ENCODE measurements around the gene MYBPHL. TPM values are rescaled to one million over a fixed set of nuclear protein-coding genes. Genes with fewer than 3 reads are reported as not detected.

MYBPHL gene
- total RNA-seq, 1 donor, result not detected

DNA sequence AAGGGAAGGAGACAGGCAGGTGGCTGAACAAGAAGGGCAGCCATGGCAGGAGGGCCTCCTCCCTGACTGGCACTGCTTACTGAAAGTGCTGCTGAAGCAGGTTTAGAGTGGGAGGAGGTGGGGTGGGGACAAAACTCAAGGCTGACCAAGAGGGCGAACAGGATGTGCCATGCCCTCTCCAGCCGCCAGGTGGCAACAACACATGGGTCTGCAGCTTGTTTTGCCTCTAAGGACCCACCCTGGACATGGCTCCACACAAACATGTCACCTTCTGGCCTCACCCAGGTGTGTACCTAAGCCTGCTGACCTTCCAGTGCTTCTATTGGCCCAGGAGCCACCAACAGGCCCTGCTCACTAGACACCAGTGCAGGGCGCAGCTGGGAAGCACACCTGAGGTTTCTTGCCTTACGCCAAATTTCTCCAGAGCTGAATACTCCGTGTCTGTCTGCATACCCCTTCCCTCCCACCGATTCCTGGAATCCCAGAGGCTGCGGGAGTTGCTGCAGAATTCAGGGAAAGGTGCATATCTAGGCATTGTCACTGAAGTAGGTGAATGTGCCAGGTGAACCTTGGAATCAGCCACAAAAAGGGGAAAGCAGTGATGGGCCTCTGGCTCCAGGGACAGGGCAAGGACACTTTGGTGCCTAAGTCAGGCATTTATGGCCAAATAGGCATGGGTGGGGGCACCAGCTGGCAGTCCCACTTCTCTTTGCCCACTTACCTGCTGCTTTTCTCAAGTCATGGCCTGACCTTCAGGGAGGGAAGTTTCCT is 29.2 kb downstream of the MYBPHL start:
- H3K27me3 ChIP-seq (ENCODE audit: insufficient read depth, low read length), result no peaks in the 10 kb centered on the region
- H3K9me3 ChIP-seq (ENCODE audit: low read depth, low read length), result no peaks in the 10 kb centered on the region
- no peak overlapping the region for H3K4me3 ChIP-seq (ENCODE audit: low read length)
- H3K4me1 ChIP-seq (ENCODE audit: insufficient read depth, low read length), result peaks cover 29% of the 10 kb centered on the region

DNA sequence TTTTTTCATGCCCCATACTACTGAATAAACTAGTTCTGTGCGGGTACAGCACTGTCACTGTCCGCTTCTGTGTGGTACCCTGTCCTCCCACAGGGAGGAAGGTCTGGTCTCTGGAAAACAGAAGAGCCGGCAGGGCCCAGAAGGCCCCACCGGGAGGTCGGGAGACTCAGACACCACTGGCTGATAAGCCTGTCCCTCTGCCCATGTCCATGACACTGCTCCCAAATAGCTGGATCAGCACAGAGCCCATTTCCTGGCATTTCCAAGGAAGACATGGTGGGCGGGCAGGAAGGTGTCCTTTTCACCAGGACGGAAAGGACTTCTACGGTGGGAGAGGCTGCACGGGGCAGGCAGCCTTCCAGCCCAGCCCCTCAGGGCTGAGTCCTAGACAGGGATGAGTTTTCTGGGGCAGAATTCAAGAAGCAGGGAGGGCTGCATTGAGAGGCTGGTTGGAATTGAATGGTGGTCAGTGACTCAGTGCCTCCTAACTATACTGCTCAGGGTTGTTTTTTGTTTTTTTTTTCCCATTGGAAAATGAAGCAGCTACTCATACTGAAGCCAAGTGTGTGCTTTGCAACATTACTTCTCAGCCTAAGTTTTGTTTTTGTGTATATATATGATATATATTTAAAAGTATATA is 31.0 kb downstream of the MYBPHL start:
- no peaks in the 10 kb centered on the region for H3K27me3 ChIP-seq (ENCODE audit: insufficient read depth, low read length)
- H3K4me3 ChIP-seq (ENCODE audit: low read length), result no peak overlapping the region
- H3K9me3 ChIP-seq (ENCODE audit: low read depth, low read length), result no peaks in the 10 kb centered on the region
- peaks cover 12% of the 10 kb centered on the region for H3K4me1 ChIP-seq (ENCODE audit: insufficient read depth, low read length)

DNA sequence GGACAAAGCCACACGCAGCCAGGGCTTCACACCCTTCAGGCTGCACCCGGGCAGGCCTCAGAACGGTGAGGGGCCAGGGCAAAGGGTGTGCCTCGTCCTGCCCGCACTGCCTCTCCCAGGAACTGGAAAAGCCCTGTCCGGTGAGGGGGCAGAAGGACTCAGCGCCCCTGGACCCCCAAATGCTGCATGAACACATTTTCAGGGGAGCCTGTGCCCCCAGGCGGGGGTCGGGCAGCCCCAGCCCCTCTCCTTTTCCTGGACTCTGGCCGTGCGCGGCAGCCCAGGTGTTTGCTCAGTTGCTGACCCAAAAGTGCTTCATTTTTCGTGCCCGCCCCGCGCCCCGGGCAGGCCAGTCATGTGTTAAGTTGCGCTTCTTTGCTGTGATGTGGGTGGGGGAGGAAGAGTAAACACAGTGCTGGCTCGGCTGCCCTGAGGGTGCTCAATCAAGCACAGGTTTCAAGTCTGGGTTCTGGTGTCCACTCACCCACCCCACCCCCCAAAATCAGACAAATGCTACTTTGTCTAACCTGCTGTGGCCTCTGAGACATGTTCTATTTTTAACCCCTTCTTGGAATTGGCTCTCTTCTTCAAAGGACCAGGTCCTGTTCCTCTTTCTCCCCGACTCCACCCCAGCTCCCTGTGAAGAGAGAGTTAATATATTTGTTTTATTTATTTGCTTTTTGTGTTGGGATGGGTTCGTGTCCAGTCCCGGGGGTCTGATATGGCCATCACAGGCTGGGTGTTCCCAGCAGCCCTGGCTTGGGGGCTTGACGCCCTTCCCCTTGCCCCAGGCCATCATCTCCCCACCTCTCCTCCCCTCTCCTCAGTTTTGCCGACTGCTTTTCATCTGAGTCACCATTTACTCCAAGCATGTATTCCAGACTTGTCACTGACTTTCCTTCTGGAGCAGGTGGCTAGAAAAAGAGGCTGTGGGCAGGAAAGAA is 32.0 kb downstream of the MYBPHL start:
- Histone ChIP-seq H3K4me1 (ENCODE audit: insufficient read depth, low read length) (peaks cover 5% of the 10 kb centered on the region), H3K27me3 (ENCODE audit: insufficient read depth, low read length) (no peaks in the 10 kb centered on the region), H3K4me3 (ENCODE audit: low read length) (no peak overlapping the region), H3K9me3 (ENCODE audit: low read depth, low read length) (no peaks in the 10 kb centered on the region)

DNA sequence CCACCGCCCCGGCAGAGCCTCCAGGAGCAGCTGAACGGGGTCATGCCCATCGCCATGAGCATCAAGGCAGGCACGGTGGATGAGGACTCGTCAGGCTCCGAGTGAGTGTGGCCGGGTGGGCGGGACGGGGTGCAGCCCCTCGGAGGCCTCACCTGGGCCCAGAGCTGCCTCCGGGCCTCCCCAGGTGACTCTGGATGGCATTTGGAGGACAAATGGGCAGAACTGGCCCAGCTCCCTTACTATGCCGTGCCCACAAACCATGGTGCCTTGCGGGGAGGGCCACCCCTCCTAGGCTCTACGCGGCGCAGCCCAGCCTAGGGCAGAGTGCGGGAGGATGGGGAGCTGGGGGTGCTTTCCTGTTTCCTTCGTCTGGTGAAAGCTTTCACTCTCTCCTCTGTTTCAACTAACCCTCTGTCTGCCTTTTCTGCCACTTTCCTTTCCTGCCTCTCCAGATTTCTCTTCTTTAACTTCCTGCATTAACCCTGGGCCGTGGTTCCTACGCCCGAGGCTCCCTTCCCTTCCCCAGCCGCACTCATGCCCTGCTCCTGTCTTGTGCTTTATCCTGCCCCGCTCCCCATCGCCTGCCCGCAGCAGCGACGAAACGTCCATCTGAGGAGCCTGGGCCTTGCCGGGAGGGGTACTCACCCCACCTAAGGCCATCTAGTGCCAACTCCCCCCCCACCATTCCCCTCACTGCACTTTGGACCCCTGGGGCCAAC is 33.1 kb downstream of the MYBPHL start:
- H3K4me3 ChIP-seq (ENCODE audit: low read length), result no peak overlapping the region
- H3K27me3 ChIP-seq (ENCODE audit: insufficient read depth, low read length), result no peaks in the 10 kb centered on the region
- peaks cover 5% of the 10 kb centered on the region for H3K4me1 ChIP-seq (ENCODE audit: insufficient read depth, low read length)
- H3K9me3 ChIP-seq (ENCODE audit: low read depth, low read length), result no peaks in the 10 kb centered on the region

DNA sequence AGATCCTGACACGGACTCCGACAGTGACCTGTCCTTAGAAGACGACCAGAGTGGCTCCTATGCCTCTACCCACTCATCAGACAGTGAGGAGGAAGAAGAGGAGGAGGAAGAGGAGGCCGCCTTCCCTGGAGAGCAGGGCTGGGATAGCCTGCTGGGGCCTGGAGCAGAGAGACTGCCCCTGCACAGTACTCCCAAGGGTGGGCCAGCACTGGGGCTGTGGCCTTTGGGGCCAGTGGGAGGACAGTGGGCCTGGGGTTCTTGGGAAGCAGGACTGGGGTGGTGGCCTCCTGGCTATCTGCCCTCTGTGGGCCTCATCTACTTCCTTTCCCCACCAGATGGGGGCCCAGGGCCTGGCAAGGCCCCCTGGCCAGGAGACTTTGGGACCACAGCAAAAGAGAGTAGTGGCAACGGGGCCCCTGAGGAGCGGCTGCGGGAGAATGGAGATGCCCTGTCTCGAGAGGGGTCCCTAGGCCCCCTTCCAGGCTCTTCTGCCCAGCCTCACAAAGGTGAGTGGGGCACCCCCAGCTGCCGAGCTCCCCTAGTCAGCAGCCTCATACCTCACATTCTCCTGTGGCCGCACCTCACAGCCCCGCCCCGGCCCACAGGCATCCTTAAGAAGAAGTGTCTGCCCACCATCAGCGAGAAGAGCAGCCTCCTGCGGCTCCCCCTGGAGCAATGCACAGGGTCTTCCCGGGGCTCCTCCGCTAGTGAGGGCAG is 33.8 kb downstream of the MYBPHL start:
- Histone ChIP-seq H3K27me3 (ENCODE audit: insufficient read depth, low read length) (no peaks in the 10 kb centered on the region), H3K4me1 (ENCODE audit: insufficient read depth, low read length) (peaks cover 5% of the 10 kb centered on the region), H3K4me3 (ENCODE audit: low read length) (no peak overlapping the region), H3K9me3 (ENCODE audit: low read depth, low read length) (no peaks in the 10 kb centered on the region)

DNA sequence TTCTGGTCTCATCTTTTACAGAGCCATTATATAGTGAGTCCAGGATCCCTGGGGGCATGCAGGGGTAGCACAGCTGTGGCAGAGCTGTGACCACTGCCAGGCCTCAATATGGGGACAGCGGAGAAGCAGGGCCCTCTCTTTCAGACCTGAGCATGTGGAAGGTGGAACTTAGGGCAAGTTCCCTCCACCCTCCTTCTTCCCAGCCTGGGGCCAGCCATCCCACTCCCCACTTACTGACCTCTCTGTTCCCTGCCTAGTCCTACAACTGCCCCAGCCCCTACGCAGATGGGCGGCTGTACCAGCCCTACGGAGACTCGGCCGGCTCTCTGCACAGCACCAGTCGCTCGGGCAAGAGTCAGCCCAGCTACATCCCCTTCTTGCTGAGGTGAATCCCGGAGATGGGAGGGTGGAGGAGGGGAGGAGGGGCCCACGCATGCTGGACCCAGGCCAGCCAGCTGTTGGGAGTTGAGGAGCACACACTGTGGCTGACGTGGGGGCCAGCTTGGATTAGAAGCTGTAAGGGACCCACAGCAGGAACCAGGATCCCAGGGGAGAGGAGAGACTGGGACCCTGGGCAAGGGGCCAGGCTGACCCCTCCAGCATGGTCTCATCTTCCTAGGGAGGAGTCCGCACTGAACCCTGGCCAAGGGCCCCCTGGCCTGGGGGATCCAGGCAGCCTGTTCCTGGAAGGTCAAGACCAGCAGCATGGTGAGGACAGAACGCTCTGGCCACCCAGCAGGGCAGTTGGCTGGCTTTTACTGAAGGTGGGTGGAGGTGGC is 34.6 kb downstream of the MYBPHL start:
- H3K27me3 ChIP-seq (ENCODE audit: insufficient read depth, low read length), result no peaks in the 10 kb centered on the region
- H3K4me1 ChIP-seq (ENCODE audit: insufficient read depth, low read length), result peaks cover 5% of the 10 kb centered on the region
- no peak overlapping the region for H3K4me3 ChIP-seq (ENCODE audit: low read length)
- no peaks in the 10 kb centered on the region for H3K9me3 ChIP-seq (ENCODE audit: low read depth, low read length)

DNA sequence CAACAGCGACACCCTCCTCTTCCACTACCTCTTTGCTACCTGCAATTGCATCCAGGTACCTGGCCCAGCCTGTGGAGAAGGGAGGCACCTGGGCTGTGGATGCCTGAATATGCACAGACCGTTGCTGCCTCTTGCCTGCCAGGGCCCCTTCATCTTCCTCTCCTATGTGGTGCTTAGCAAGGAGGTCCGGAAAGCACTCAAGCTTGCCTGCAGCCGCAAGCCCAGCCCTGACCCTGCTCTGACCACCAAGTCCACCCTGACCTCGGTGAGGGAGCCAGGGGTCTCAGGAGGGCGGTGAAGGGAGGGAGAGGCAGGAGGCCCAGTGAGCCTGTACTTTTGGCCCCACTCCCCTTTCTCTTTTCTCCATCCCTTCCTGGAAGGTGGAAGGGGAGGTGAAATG is 35.4 kb downstream of the MYBPHL start:
- no peaks in the 10 kb centered on the region for H3K27me3 ChIP-seq (ENCODE audit: insufficient read depth, low read length)
- no peaks in the 10 kb centered on the region for H3K9me3 ChIP-seq (ENCODE audit: low read depth, low read length)

DNA sequence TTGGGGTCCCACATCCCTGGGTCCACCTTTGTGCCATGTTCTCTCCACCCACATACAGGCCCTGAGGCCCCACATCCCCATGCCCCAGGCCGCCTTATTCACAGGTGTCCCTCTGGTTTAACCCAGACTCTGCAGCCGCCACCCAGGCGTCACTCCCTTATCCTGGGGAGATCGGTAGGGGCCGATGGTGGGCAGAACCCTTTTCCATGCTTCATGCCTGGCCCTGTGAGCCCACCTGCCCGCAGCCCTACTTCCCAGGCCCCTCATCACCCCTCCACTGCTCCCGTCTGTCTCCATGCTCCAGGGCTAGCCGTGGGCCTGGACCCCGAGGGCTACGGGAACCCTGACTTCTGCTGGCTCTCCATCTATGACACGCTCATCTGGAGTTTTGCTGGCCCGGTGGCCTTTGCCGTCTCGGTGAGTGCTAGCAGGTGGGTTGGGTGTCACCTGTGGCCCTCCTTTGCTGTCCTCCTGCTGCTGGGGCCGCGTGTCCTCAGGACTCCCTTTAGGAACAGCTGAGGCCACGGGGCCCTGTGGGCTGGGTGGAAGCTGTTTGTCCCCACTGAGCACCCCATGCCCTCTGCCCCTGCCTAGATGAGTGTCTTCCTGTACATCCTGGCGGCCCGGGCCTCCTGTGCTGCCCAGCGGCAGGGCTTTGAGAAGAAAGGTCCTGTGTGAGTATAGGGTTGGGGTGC is 36.0 kb downstream of the MYBPHL start:
- no peak overlapping the region for H3K4me3 ChIP-seq (ENCODE audit: low read length)
- H3K4me1 ChIP-seq (ENCODE audit: insufficient read depth, low read length), result peaks cover 5% of the 10 kb centered on the region
- H3K27me3 ChIP-seq (ENCODE audit: insufficient read depth, low read length), result no peaks in the 10 kb centered on the region
- no peaks in the 10 kb centered on the region for H3K9me3 ChIP-seq (ENCODE audit: low read depth, low read length)

More for the DNA sequence above, 35.4 kb downstream of the MYBPHL start:
- peaks cover 5% of the 10 kb centered on the region for H3K4me1 ChIP-seq (ENCODE audit: insufficient read depth, low read length)
- H3K4me3 ChIP-seq (ENCODE audit: low read length), result no peak overlapping the region

DNA sequence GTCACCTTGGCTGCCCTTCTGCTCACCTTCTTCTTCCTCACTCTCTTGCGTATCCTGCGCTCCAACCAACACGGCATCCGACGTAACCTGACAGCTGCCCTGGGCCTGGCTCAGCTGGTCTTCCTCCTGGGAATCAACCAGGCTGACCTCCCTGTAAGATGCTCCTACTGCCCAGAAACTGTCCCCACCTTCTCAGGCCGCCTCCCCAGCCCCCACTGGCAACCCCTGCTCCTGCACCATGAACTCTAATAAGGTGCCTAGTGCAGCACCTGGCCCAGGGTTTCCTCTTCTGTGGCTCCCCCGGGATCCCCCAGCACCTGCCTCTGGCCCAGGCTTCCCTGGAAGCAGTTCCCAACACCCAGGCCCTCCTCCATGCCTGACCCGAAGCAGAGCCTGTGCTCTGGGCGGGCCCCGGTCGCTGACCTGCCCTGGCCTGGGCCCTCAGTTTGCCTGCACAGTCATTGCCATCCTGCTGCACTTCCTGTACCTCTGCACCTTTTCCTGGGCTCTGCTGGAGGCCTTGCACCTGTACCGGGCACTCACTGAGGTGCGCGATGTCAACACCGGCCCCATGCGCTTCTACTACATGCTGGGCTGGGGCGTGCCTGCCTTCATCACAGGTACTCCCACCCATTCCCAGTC is 36.7 kb downstream of the MYBPHL start:
- Histone ChIP-seq H3K27me3 (ENCODE audit: insufficient read depth, low read length) (no peaks in the 10 kb centered on the region), H3K9me3 (ENCODE audit: low read depth, low read length) (no peaks in the 10 kb centered on the region), H3K4me3 (ENCODE audit: low read length) (no peak overlapping the region)

DNA sequence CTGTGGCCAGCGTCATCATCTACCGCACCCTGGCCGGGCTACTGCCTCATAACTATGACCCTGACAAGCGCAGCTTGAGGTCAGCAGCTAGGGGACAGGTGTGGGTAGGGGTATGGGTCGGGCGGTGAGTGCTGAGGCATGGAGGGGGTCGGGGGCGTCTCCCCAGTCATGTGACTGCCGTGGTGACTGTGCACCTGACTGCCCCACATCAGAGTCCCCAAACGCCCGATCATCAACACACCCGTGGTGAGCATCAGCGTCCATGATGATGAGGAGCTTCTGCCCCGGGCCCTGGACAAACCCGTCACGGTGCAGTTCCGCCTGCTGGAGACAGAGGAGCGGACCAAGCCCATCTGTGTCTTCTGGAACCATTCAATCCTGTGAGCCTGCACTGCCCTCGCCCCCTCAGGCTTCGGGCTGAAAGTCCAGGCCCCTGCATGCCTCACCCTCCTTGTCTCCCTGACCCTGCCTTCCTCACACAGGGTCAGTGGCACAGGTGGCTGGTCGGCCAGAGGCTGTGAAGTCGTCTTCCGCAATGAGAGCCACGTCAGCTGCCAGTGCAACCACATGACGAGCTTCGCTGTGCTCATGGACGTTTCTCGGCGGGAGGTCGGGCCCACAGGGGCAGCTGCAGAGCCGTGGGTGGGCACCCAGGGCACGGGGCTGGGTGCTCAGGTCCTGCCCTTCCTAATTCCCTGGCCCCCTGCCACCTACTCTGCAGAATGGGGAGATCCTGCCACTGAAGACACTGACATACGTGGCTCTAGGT is 37.4 kb downstream of the MYBPHL start:
- Histone ChIP-seq H3K4me3 (ENCODE audit: low read length) (no peak overlapping the region), H3K27me3 (ENCODE audit: insufficient read depth, low read length) (no peaks in the 10 kb centered on the region), H3K4me1 (ENCODE audit: insufficient read depth, low read length) (no peaks in the 10 kb centered on the region), H3K9me3 (ENCODE audit: low read depth, low read length) (no peaks in the 10 kb centered on the region)

More for the DNA sequence above, 36.7 kb downstream of the MYBPHL start:
- peaks cover 4% of the 10 kb centered on the region for H3K4me1 ChIP-seq (ENCODE audit: insufficient read depth, low read length)

DNA sequence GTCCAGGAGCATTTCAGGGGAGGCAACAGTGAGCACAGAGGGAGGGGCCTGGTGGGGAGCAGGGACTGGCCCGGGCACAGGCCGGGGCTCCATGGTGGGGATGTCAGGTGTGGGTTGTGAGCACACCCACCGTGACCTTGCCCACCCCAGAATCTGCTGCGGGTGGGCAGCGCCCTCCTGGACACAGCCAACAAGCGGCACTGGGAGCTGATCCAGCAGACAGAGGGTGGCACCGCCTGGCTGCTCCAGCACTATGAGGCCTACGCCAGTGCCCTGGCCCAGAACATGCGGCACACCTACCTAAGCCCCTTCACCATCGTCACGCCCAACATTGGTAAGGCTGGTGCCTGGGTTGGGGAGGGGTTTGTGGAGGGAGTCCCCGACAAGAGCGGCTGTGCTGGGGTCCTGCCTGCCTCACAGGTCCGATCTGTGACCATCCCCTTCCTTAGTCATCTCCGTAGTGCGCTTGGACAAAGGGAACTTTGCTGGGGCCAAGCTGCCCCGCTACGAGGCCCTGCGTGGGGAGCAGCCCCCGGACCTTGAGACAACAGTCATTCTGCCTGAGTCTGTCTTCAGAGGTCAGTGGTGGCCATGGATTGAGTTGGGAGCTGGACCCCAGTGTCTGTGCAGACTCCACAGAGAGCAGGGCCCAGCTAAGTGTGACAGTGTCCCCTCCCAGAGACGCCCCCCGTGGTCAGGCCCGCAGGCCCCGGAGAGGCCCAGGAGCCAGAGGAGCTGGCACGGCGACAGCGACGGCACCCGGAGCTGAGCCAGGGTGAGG is 38.2 kb downstream of the MYBPHL start:
- no peak overlapping the region for H3K4me3 ChIP-seq (ENCODE audit: low read length)
- no peaks in the 10 kb centered on the region for H3K27me3 ChIP-seq (ENCODE audit: insufficient read depth, low read length)
- peaks cover under 1% of the 10 kb centered on the region for H3K4me1 ChIP-seq (ENCODE audit: insufficient read depth, low read length)
- H3K9me3 ChIP-seq (ENCODE audit: low read depth, low read length), result no peaks in the 10 kb centered on the region

All from mononuclear cell (primary cell).